Activated CD4-positive, alpha-beta T cell treated with anti-CD3 and anti-CD28 coated beads, Interleukin-2, Interleukin-6, amounts not matched to agents 100 ng/mL and 50 ng/mL, durations not matched to agents 16 hours and 8 hours (primary cell): ENCODE results near the gene TRIM44.
"Not testable (repeated sequence)": the region's sequence is repeated elsewhere in the genome, so short reads cannot be mapped to it uniquely, and the experiment has no call there.

ENCODE experiments used
- DNase-seq: peaks from one replicate; pipeline ENCODE4 v3.0.0-alpha.2; 2020

The TRIM44 gene

GRCh38 chr11:35761899-35762298 lies 99.3 kb downstream of the TRIM44 start:
- DNase-seq = no peak

DNA sequence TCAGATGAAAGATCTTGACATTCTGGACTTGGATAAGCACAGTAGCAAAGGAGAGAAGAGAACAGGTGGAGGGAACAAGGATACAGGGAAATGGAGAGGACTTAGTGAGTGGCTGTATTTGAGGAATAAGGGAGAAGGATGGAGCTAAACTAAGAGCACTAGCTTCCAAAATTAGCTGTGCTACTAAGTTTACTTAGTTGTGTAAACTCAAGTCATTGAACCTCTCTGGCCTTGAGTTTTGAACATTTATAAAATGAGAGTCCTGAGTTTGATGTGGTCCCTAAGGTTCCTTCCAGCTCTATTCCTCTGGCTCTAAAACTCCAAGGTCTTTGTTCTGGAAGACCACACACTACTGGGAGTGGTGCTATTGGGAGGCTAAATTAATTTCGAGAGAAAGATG lies 100.7 kb downstream of the TRIM44 start:
- no peak for DNase-seq

- no peak for DNase-seq
These were observed 101.2 kb downstream of the TRIM44 start for GRCh38 chr11:35763765-35764164.

DNA sequence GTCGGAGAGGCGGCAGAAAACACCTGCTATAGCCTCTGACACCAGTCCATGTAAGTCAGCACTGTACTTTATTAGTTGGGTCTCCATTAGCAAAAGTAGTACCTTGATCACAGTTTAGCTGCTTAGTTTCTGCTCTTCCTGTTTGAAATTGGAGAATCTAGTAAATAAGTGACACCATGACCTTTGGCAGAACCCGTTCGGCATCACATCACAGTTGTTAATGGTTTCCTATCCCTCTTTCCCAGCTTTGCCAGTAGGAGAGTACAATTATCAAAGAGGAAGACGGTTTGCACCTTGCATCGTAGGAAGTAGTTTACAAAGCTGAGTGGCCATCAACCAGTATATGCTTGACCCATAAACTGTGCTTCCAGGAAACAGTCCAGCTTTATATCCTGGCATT lies 101.8 kb downstream of the TRIM44 start:
- no peak for DNase-seq

GRCh38 chr11:35765211-35765610 lies 102.6 kb downstream of the TRIM44 start:
- DNase-seq = no peak

DNA sequence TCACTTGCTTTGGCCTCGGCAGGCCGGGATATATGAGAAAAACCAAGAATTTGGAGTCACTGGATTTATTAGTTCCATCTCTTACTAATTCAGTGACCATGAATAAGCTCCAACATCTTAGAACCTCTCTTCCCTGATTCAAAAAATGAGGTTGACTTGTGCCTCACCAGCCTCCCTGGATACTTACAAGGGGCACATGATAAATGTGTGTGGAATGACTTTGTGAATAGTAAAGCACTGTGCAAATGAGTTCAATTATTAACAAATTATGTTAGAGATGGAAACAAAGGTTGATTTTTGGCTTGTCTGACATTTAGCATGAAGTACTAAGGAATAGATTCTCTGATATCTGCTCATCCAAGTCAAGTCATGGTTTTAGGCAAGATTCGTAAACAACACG lies 104.1 kb downstream of the TRIM44 start:
- no peak for DNase-seq

DNA sequence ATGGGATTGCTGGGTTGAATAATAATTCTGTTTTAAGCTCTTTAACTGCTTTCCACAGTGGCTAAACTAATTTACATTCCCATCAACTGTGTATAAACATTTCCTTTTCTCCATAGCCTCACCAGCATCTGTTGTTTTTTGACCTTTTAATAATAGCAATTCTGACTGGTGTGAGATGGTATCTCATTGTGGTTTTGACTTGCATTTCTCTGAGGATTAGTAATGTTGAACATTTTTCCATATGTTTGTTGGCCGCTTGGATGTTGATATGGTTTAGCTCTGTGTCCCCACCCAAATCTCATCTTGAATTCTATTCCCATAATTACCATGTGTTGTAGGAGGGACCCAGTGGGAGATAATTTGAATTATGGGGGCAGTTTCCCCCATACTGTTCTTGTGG lies 107.8 kb downstream of the TRIM44 start:
- DNase-seq = not testable (repeated sequence)

- DNase-seq = no peak
These were observed 109.1 kb downstream of the TRIM44 start for GRCh38 chr11:35771722-35772121.

GRCh38 chr11:35777241-35777640 lies 114.7 kb downstream of the TRIM44 start:
- DNase-seq = not testable (repeated sequence)

- DNase-seq = not testable (repeated sequence)
These were observed 116.4 kb downstream of the TRIM44 start for GRCh38 chr11:35778943-35779342.

GRCh38 chr11:35779409-35779808 lies 116.8 kb downstream of the TRIM44 start:
- no peak for DNase-seq

- no peak for DNase-seq
These were observed 118.6 kb downstream of the TRIM44 start for GRCh38 chr11:35780951-35781860.

DNA sequence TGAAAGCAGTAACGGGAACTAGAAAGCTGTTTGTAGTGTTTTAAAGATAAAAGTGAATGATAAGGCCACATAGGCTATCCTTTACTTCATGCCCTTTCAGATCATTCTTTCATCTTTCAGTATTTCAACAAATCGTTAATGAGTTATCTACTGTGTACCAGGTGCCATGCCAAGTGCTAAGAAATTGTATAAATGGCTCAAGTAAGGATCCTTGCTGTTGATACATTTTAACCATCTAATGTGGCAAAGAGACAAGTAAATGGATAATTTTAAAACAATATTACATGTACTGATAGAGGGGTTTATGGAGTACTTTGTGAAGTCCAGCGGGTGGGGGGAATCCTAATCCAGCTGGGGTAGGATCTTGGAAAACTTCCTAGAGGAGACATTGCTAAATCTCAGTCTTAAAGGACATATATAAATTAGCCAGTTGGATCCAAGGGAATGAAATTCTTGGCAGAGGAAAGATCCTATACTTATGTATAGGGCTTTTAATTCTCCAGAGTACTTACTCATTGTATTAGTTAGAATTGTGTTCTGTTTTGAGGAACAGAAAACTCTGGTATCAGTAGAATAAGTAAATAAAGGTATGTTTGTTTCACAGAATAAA lies 119.4 kb downstream of the TRIM44 start:
- no peak for DNase-seq

DNA sequence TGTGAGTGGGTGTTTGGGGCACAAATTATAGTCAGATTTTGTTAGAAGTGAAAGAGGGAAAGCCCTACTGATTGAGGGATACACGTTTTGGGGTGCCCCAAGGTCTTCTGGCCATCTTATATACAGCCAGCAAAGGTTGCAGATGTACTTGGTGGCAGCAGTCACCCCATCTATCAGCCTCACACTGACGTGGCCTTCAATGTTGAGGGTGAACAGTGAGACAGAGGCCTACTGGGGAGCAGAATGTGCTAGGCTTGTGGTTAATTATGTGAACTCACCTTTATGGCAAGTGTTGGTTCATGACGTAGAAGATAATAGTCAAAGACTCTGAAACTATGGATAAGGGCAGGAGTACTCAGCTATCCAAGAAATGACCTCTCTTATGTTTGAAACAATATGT lies 121.2 kb downstream of the TRIM44 start:
- no peak for DNase-seq

DNA sequence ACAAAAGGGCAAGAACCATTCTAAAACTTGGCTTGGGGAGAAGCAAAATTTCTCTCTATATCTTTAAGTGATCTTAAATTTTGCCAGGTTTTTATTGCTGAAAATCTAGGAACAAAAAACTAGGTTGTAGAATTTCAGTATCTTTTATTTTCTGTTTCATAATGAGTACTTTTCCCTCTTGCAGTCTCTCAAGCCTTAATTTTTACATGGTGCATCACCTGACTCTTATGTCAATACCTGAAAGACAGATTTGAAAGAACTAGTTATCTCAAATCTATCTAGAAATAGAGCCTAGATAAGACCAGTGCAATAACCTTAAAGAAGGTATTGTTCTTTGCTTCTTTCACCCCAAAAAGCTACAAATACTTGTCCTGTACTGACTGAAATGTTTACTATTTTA lies 122.1 kb downstream of the TRIM44 start:
- no peak for DNase-seq

- peak; percentile 15 for DNase-seq
These were observed 123.0 kb downstream of the TRIM44 start for GRCh38 chr11:35785287-35786167.

DNA sequence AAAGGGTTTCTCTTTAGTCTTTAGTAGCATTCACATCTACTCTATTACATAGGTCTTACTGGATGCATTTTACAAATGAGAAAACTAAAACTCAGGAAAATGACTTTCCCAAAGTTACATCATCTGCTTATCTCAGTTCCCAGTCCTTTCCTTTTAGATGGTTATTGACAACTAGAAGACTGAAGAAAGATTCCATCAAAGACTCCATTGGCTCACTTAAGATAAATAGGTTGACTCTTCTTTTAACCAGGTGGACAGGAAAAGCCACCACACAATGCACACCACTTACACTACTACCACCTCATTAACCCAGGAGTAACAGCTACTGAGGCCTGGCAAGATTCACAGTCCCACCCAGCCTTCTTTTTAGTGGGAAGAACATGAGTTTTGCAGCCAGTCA lies 123.6 kb downstream of the TRIM44 start:
- DNase-seq = no peak

GRCh38 chr11:35787013-35787504 lies 124.5 kb downstream of the TRIM44 start:
- DNase-seq = no peak

- no peak for DNase-seq
These were observed 125.1 kb downstream of the TRIM44 start for GRCh38 chr11:35787626-35788025.

DNA sequence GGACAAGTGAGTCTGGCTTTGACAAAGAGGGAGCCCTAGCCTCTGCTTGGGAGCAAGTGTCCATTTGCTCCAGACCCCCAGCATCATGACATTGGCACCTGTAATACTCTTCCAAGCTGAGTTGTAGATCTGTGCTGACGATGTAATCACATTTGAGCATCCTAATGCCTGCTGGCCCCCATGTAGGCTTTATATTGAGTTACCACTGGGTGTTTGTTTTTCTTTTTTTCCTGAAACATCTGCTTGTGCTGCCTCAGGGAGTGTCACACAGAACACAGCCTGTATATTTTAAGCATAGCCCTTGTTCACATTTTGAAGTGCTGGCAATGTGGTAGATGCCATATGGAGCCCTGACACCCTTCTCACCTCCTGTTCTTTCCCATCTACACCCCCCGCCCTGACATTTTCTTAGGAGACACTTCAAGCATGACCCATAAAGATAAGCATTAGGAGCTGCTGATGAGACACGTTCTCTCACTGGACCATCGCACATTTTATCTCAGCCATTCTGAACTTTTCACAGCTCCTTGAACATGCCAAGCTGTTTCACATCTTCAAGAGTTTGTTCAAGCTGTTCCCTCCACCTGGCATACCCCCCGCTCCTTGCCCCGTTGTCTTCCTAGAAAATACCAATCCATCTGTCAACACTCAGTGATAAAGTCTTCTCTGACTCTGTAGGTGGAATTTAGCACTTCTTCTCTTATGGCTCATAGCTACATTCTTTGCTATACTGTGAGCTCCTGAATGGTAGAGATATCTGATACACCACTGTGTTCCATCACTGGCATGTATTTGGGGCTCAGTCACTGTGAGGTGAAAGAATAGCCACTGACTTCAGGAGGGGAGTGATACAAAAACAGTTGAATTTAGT lies 128.7 kb downstream of the TRIM44 start:
- DNase-seq = no peak

DNA sequence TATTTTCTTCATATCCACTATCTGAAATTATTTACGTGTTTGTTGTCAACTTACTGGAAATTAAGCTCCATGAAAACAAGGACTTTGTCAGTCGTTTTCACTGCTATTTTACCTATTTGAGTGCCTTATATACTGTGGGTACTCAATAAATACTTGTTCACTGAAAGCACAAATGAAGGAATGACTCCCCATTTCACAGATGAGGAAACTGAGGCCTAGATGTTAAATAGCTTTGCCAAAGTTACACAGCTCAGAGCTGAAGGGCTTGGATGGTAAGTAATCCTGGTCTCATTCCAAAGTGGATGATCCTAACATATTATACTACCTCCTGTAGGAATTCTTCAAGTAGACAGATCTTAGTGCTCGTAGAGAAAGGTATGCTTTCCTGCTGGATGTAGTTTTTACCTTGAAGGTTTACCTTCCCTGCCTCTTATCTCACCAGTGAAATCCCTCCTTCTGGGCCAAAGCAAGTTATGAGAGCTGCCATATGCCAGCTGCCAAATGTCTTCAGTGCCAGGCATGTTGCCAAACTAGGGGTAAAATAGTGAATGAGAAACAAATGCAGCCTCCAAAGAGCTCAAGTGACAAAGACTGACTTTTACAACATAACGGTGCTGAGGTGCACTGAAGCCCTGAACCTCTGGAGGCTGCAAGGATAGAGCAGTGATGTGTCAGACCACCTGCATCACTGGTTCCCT lies 129.7 kb downstream of the TRIM44 start:
- no peak for DNase-seq

DNA sequence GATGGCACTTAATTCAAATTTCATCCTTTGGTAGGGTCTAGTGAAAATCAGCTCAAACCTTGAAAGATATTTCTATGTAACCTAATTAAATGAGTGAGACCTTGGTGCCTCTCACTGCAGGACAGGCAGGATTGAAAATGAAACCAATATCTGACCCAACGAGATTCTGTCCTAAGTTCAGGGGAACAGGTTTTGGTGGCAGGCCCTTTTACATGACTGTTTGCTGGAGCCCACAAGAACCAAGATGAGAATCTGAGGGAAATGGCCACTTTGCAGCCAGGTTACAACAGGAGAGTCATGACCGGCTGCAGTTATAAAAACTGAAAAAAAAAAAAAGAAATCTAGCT lies 130.2 kb downstream of the TRIM44 start:
- no peak for DNase-seq
